Activated naive CD4-positive, alpha-beta T cell treated with Interleukin-2 at 50 U/mL for 16 hours (primary cell): ENCODE results near the gene CHCHD5.
"Not testable (repeated sequence)": the region's sequence is repeated elsewhere in the genome, so short reads cannot be mapped to it uniquely, and the experiment has no call there.

Experiments
- DNase-seq: peaks from one replicate; pipeline ENCODE4 v3.0.0-alpha.2; 2020

The CHCHD5 gene, protein sequence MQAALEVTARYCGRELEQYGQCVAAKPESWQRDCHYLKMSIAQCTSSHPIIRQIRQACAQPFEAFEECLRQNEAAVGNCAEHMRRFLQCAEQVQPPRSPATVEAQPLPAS

DNA sequence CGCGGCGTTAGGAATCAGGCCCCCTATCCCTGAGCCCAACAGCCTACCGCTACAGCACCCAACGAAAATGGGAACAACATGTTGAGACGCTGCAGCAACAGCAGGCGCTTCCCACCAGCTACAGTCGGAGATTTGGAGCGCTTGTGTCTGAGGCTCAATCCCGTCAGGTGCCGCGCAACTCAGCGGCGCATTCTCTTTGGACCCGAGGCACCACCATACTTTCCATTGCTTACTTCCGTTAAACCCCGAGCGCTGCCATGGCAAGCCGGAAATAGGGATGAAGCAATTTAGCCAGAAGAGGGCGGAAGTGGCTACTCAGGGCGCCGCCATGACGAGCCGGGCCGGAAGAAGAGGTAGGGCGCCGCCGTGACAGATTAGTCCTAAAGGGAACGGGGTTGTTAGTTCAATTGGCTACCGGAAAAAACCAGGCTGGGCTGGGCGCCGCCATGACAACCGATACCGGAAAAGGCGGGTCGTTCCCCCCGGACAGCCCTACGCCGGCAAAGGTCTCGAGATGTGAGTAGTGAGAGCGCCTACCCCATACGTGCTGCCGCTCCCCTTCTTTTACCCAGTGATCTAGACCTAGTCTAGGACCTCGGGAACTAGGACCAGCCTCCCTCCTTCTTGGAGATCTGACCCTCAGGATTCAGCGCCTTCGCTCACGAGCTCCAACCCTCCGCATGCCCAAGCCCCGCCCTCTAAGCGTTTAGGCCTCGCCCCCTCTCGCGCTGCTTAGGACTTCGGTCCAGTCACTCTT, at the start of gene CHCHD5:
CHCHD5 (plus strand) TSS at position 476 of the 757 bp plus-strand sequence; CDS start at position 515, 39 bp downstream.
- peak; percentile 92 for DNase-seq

DNA sequence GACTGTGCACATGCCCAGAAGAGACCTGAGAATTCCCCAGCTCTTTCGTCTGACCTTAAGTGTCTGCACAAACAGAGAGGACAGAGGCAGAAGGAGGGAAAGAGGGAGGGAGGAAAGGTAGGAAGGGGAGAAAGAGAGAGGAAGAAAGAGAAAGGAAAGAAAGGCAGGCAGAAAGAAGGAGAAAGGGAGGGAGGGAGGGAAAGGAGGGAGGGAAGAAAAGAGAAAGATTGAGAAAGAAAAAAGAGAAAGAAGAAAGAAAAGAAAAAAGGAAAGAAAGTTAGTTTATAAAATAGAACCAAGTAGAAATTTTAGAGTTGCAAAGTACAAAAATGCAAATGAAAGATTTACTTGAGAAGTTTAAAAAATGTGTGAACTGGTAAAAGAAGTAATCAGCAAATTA, 49.6 kb upstream of the CHCHD5 start:
- DNase-seq, result no peak

DNA sequence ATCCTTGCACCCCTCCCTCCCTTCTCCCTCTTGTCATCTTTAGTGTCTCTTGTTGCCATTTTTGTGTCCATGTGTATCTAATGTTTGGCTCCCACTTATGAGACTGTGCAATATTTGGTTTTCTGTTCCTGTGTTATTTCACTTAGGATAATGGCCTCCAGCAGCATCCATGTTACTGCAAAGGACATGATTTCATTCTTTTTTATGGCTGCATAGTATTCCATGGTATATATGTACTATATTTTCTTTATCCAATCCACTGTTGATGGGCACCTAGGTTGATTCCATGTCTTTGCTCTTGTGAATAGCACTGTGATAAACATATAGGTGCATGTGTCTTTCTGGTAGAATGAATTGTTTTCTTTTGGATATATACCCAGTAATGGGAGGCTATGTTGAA, 47.7 kb upstream of the CHCHD5 start:
- not testable (repeated sequence) for DNase-seq

DNA sequence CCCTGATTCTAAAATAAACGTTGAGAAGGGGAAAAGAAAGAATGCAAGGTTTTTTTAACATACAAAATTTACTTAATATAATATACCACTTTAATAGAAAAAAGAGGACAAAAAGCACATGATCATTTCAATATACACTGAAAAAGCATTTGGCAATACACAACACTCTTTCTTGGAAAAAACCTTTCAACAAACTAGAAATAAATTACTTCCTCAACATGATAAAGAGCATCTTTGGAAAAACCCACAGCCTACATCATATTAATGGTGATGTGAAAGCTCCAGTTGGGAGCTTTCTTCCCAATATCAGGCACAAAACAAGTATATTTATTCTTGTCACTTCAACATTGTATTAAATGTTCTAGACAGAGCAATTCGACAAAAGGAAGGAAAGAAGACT, 45.1 kb upstream of the CHCHD5 start:
- DNase-seq, result no peak

DNA sequence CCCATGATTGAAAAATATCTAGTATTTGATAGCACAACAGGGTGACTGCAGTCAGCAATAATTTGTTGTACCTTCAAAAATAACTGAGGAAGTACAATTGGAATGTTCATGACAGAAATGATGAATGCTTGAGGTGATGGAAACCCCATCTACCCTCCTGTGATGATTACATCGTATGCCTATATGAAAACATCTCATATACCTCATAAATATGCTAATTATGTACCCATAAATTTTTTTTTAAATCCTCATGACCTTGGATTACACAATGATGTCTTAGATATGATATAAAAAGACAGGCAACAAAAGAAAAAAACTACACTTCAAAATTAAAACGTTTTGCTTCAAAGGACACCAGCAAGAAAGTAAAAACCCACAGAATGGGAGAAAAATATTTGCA, 43.5 kb upstream of the CHCHD5 start:
- DNase-seq, result no peak

DNA sequence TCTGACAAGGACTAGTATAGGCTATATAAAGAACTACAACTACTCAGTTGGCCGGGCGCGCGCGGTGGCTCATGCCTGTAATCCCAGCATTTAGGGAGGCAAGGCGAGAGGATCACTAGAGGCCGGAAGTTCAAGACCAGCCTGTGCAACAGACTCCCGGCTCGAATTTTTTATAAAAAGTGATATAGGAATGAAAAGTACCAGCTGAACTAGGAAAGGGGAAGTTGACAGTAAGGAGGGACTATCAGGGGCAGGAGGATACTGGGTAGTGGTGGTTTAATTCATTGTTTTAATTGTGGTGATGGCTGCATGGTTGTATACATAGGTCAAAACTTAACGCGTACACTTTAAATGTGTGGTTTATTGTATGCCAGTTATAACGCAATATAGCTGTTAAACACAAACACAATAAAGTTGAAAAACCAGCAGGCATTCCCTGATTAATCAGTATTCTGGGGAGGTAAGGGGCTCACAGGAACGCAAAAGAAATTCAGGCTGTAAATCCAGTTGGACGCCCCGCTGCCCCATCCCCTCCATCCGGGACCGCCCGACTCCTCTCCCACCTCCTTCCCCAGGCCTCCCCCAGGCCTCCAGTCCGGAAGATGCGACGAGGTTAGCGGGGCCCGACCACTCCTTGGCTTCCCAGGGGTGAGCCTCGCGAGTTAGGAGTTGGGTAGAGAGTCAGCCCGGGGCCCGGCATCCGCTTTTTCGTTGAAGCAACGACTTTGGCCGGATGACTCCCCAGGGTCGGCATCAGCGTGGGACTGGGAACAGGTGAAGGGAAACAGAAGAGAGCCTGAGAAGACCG, 42.9 kb upstream of the CHCHD5 start:
- DNase-seq, result peak; percentile 9

DNA sequence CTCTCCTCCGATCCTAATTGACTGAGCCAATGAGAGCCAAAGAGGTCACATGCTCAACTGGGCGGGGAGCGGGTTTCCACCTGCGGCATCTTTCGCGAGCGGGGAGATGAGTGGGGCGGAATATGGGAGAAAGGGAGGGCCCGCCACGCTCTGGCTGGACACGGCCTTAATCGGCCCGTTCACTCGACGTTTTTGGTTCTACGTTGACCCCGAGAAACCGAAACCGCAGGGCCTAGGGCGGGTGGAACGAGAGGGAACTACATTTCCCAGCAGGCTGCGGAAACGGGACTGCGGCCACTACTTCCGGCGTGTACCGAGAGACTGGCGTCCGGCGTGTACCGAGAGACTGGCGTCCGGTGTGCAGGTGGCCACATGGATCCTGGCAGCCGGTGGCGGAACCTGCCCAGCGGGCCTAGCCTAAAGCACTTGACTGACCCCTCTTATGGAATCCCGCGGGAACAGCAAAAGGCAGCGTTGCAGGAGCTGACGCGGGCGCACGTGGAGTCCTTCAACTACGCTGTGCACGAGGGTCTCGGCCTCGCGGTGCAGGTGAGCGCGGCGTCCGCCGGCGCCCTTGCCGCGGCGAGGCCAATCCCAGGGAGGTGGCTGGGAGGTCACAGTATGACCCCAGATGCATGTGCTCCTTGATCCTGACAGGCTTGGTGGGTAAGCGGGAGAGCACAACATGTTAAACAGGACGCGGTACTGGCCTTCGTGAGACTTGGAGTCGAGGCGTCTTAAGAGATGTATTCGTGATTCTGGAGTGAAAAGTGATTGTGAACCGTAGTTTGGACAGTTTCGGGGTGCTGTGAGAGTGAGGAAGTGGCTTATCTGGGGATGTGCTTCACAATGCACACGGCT, 42.1 kb upstream of the CHCHD5 start, which contains the start of gene POLR1B:
POLR1B (plus strand) TSS at position 343 of the 861 bp plus-strand sequence; CDS start at position 373, 30 bp downstream.
- DNase-seq, result peak; percentile 77

DNA sequence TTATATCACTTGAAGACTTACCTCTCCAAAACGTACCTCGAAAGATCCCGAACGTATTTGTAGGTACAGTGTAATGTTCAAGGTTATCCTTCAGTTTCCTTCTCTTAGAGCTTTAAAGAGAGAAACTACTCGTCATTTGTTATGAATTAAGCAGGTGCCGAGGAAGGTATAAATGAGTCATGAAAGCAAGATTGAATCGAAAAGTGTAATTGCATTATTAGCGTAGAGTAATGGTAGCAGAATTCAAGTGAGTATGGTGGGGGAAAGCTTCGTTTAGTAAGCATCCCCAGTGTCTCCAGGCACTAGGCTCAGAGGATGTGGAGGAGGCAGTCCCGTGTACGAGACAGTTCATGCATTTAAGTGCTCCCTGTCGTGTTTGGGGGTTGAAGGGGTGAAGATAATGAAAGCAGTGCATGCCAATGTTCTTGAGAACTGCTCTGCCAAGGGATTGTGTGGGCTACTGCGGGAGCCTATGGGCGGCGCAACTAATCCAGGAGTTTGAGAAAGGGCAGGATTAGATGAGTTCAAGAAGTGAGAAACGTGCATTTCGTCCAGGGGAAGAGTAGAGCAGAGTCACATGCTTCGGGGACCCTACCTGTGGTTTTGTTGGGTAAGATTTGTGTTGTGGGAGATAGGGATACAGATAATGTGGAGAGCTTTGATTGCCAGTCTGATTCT, 41.3 kb upstream of the CHCHD5 start:
- peak; percentile 14 for DNase-seq

DNA sequence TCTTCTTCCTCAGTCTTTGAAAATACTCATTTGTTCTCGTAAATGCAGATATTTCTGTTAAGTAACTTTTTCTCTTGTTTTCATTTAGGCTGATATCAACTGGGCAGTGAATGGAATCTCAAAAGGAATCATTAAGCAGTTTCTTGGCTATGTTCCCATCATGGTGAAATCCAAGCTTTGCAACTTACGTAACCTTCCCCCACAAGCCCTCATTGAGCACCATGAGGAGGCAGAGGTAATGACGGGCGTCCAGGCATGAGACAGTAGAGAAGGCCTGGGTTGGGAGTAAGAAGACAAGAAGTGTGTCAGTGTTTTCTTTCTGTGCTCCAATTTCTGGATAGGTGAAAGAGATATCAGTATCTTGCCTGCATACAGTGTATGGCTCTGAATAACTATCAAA, 37.1 kb upstream of the CHCHD5 start:
- DNase-seq, result no peak

DNA sequence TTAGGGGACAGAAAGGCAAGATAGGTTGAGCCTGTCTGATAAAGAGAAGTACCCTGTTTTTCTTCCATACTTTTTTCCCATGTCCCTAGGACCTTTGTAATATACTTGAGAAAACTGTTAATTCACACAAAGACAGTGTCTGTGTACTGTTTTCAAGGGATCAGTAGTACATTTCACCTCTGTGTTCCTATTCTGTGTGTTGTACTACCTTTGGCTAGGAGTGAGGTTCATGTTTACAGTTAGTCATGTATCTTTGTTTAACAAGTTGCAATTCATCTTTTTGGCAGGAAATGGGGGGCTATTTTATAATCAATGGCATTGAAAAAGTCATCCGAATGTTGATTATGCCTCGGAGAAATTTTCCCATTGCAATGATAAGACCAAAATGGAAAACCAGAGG, 35.4 kb upstream of the CHCHD5 start:
- DNase-seq, result no peak

DNA sequence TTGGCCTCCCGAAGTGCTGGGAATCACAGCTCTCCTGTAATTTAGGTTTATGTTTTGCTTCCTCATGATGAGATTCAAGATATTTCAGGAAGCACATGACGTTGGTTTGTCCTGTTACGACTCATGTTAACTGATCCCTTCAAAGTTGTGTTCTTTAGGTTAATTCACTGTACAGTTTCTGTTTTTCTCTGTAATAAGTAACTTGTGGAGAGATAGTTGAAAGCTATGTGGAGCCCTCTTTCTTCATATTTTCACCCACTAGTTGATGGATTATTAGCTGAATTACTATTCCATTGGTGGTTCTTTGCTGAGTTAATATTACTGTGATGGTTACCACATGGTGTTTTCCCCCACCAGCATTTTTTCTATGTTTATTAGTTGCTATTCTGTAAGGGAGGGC, 18.3 kb upstream of the CHCHD5 start:
- no peak for DNase-seq

DNA sequence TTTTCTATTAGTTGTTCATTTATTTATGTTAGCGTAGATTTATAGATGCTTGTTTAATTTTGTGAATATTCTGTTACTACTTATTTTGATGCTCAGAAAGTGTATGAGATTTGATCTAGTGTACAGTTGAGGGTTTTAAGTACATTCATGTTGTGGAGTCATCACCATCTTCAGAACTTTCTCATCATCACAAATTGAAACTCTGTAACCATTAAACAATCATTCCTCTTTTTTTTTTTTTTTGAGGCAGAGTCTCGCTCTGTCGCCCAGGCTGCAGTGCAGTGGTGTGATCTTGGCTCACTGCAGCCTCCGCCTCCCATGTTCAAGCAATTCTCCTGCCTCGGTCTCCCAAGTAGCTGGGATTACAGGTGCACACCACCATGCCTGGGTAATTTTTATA, 17.9 kb upstream of the CHCHD5 start:
- DNase-seq, result not testable (repeated sequence)

DNA sequence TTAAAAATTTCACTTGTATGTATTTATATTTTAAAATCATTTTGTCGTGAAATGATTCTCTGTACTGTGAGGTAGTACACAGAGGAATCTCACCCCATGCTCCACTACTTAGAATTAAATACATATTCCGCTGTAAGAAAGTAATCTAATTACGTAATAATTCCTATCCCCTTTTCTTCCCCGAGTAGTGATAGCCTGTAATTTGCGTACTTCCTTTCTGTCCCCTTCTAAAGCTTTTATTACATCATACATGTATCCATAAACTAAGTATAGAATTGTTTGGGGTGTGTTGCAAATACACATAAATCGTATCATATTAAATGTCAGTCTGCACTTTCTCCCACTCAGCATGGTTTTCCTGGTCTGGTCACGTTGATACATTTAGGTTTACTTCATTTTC, 12.4 kb upstream of the CHCHD5 start:
- DNase-seq, result no peak

DNA sequence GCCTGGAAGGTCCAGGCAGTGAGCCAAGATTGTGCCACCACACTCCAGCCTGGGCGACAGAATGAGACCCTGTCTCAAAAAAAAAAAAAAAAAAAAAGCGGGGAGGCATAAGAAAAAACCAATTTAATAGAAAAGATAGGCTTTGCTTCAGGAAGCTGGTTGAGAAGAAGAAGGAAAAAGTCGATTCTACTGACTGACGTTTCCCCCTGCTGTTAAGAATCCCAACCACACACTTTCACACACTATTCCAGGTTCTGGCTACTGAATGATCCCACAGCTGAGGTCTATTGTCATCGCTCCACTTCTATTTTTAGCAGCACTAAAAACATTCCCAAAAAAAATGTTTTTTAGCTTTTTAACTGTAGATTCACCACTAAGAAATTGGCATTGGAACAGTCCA, 6.7 kb upstream of the CHCHD5 start:
- no peak for DNase-seq

DNA sequence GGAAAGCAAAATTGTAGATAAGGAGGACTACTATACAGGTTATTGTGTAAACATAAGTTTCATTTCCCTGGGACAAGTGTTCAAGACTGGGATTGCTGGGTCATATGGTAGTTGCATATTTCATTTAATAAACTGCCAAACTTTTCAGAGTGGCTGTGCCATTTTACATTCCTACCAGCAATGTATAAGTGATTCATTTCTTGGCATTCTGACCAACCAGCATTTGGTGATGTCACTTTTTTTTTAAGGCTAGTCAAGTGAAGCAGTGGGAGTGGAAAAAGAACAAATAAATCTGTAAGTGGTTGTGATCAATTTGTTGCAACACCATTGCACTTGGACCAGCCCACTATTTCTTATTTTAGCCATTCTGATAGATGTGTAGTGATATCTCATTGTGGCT, 5.2 kb upstream of the CHCHD5 start:
- no peak for DNase-seq

DNA sequence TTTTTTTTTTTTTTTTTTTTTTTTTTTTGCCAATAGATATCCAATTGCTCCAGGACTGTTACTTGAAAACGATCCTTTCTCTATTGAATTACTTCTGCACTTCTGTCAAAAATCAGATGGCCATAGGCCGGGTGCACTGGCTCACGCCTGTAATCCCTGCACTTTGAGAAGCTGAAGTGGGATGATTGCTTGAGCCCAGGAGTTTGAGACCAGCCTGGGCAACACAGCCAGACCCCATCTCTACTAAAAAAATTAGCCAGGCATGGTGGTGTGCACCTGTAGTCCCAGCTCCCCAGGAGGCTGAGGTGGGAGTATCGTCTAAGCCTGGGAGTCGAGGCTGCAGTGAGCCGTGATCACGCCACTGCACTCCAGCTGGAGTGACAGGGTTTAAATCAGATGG, 4.3 kb upstream of the CHCHD5 start:
- DNase-seq, result no peak

DNA sequence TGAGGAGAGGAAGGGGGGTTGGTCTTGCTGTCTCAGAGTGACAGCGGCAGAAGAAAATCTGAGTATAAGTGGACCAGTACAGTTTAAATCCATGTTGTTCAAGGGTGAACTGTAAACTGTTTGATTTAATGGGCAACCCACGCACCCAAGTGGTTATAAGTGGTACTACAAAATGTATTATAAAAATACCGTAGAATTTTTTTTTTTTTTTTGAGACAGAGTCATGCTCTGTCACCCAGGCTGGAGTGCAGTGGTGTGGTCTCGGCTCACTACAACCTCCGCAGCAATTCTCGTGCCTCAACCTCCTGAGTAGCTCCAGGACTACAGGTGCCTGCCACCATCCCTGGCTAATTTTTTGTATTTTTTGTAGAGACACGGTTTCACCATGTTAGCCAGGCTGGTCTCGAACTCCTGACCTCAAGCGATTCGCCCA, 2.1 kb upstream of the CHCHD5 start:
- peak; percentile 32 for DNase-seq

DNA sequence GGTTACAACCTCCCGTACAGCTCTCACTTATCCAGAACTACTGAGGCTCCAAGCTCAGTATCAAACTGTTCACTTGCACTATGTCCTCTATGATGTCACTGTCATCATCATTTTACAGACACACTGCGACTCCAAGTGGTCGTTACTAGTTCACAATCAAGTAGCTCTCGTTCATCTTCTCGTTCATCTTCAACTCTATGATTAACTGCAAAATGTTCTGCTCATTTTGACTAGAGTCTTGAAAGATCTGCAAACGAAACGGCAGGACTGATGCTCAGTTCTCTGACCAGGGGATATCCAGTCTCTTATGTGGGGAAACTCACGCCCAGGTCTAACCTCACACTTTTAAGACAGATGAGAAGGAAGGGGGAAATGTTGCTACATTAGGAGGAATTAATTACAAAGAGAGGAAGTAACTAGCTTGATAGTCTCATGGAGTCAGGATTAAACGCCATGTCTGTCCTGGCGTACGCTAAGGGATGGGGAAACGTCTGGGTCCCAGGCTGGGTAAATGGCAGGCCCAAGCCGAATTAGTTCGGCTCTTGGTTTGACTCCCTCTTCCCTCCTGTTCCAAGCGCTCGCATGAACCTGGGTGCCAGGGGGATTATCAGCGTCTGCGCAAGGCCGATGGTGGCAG, 794 bp upstream of the CHCHD5 start:
- no peak for DNase-seq

DNA sequence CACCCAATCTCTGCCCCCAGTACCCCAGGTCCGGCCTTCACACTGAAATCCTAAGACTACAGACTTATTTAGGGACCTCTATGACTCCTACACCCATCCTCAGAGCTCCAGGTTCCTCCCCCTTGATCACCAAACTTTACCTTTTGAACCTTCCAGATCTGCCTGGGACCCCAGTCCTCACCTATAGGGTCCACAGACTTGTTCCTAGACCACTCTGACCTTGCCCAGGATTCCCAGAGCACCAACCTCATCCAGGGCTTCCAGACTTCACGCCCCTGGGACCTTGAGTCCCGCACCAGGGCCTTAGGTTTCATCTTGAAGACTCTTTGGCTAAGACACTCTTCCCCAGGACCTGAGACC, 462 bp downstream of the CHCHD5 start:
- DNase-seq, result no peak

DNA sequence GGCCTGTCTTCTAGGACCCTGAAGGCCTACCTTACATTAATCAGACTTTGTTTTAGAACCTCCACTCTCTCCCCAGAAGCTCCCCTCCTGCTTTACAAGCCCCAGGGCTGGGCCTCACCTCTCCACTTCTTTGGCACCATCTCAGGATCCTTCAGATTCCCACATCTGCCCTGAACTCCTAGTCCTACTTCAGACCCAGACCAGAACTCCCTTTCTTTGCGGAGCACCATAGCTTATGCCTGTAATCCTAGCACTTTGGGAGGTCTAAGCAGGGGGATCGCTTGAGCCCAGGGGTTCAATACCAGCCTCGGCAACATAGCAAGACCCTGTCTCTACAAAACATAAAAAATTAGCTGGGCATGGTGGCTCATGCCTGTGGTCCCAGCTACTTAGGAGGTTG, 991 bp downstream of the CHCHD5 start:
- no peak for DNase-seq

DNA sequence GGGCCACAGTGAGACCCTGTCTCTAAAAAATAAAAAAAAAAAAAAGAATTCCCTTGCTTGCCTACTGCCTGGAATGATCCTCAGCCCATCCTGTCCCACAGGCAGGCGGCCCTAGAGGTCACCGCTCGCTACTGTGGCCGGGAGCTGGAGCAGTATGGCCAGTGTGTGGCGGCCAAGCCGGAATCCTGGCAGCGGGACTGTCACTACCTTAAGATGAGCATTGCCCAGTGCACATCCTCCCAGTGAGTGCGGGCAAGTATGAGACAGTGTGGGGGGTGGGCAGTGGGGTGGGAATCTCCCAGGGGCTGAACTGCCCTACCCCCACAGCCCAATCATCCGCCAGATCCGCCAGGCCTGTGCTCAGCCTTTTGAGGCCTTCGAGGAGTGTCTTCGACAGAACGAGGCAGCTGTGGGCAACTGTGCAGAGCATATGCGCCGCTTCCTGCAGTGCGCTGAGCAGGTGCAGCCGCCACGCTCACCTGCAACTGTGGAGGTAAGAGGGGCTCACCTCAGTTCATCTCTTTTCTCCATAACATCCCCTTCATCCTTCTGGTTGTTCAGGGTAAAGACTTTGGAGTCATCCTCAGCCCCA, 1.6 kb downstream of the CHCHD5 start:
- no peak for DNase-seq
